Forelimb muscle (tissue), 1 donor: Measurements from ENCODE around the gene MAJIN. TPM values are rescaled to one million over a fixed set of nuclear protein-coding genes. Genes with fewer than 3 reads are reported as not detected.

Experiments used
- DNase-seq: peaks from one replicate; pipeline ENCODE4 v3.0.0-alpha.2; 2013; ENCODE audit warnings: low read depth
- polyA plus RNA-seq: library from polyadenylated mRNA; unstranded; fragments of 120-200 nt; gene quantifications from one replicate; pipeline ENCODE4 v1.2.1, GENCODE V29; 2013; ENCODE audit not compliant: insufficient read length

Gene MAJIN
- polyA plus RNA-seq, 1 donor: not detected

- no peak for DNase-seq
Measured at GRCh38 chr11:64892411-64892831, 79.5 kb downstream of the MAJIN start.

- DNase-seq: no peak
Measured at GRCh38 chr11:64891880-64892279, 80.0 kb downstream of the MAJIN start.

GRCh38 chr11:64891215-64891848, 80.6 kb downstream of the MAJIN start:
- no peak for DNase-seq

GRCh38 chr11:64890522-64890939, 81.4 kb downstream of the MAJIN start:
- no peak for DNase-seq

- no peak for DNase-seq
Measured at GRCh38 chr11:64888729-64889511, 83.0 kb downstream of the MAJIN start.

- no peak for DNase-seq
Measured at GRCh38 chr11:64888406-64888728, 83.5 kb downstream of the MAJIN start.

Other genes starting within 250 kb of the MAJIN start
- 24.5 TPM for gene NRXN2, start 248.9 kb downstream of the MAJIN start, polyA plus RNA-seq
- gene RASGRP2, start 228.0 kb downstream of the MAJIN start, polyA plus RNA-seq: 42.1 TPM
- 294 TPM for gene PYGM, start 212.1 kb downstream of the MAJIN start, polyA plus RNA-seq
- gene SF1, start 193.6 kb downstream of the MAJIN start, polyA plus RNA-seq: 225 TPM
- gene MAP4K2, start 168.9 kb downstream of the MAJIN start, polyA plus RNA-seq: 9.2 TPM
- 18.4 TPM for gene MEN1, start 161.6 kb downstream of the MAJIN start, polyA plus RNA-seq
- 0.91 TPM for gene CDC42BPG, start 127.5 kb downstream of the MAJIN start, polyA plus RNA-seq
- 105 TPM for gene EHD1, start 93.5 kb downstream of the MAJIN start, polyA plus RNA-seq
- gene ATG2A, start 54.9 kb downstream of the MAJIN start, polyA plus RNA-seq: 12.0 TPM
- gene PPP2R5B, start 47.4 kb downstream of the MAJIN start, polyA plus RNA-seq: 9.9 TPM
- gene GPHA2, start 36.2 kb downstream of the MAJIN start, polyA plus RNA-seq: 0.35 TPM
- gene BATF2, start 24.9 kb upstream of the MAJIN start, polyA plus RNA-seq: 0.97 TPM
- gene ARL2, start 42.1 kb upstream of the MAJIN start, polyA plus RNA-seq: 93.7 TPM
- 25.1 TPM for gene SNX15, start 55.3 kb upstream of the MAJIN start, polyA plus RNA-seq
- 12.5 TPM for gene SAC3D1, start 69.1 kb upstream of the MAJIN start, polyA plus RNA-seq
- gene NAALADL1, start 86.4 kb upstream of the MAJIN start, polyA plus RNA-seq: 6.4 TPM
- gene CDCA5, start 111.9 kb upstream of the MAJIN start, polyA plus RNA-seq: 8.1 TPM
- 21.0 TPM for gene ZFPL1, start 112.1 kb upstream of the MAJIN start, polyA plus RNA-seq
- 123 TPM for gene VPS51, start 124.1 kb upstream of the MAJIN start, polyA plus RNA-seq
- gene TM7SF2, start 139.8 kb upstream of the MAJIN start, polyA plus RNA-seq: 16.4 TPM
- gene ZNHIT2, start 145.6 kb upstream of the MAJIN start, polyA plus RNA-seq: 4.3 TPM
- gene FAU, start 150.0 kb upstream of the MAJIN start, polyA plus RNA-seq: 1,074 TPM
- 24.2 TPM for gene MRPL49, start 150.2 kb upstream of the MAJIN start, polyA plus RNA-seq
- gene SYVN1, start 162.4 kb upstream of the MAJIN start, polyA plus RNA-seq: 38.2 TPM
- not detected for gene SPDYC, start 198.1 kb upstream of the MAJIN start, polyA plus RNA-seq
- 73.1 TPM for gene CAPN1, start 209.8 kb upstream of the MAJIN start, polyA plus RNA-seq